ENCODE data around the gene EIF2B4.

The EIF2B4 gene

DNA sequence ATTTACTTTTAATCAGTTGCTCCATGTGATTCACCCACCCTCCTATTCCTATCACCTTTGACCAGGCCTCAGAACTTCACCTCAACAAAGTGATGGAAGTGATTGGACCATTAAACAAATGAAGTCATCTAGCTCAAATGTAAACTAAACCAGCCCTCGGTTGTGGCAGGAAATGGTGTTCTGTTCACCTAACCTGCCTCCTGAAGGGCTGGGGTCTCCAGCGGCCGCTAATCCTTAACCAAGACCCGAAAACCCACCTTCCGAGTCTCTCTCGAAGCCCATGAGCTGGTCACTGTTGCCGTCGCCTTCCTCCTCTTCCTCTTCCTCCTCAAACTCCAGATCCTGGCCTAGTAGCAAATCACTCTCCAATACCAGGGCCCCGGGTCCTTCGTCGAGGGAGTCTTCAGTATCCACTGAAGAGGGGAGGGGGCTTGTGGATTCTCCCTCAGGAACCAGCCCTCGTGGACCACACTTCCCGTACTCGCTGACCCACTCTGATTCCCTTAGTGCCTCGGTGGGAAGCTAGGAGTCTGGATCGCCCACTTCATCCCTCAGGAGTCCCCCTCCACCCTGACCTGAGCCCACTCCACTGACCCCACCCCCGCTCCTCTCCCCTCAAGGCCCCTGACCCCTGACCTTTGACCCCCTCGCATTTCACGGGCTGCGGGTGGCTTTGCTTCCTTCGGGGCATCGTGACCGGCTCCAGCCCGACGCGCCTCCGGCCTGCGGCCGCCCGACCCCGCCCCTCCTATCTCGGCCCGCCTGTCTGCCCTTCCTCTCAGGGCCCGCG, 9.9 kb upstream of the EIF2B4 start:
- Histone ChIP-seq H3K9me3 (ENCODE audit: control insufficient read depth, insufficient read depth, low read depth, low read length) (no peaks in the 10 kb centered on the region), H3K36me3 (ENCODE audit: control insufficient read depth in 2 of 2, insufficient read depth in 1 of 2, low read length in 2 of 2) (peaks cover 22 to 84% of the 10 kb centered on the region in 2 experiments), H3K4me1 (ENCODE audit: control insufficient read depth, insufficient read depth, low read length) (no peaks in the 10 kb centered on the region; the same call in 1 of the 2 replicates), H3K27ac (ENCODE audit: extremely low read depth, low read depth, low read length) (peak overlapping the region; percentile 82), H3K4me3 (ENCODE audit: low read depth, low read length) (peak overlapping the region; percentile 72)
- ChIA-PET POLR2A (interaction anchor here (1.0 to 2.9 kb wide), 9 partner anchors 9 to 62 kb away, joined by 3 to 19 read pairs (median 9); partner anchors contain the start of genes EIF2B4, GTF3C2, MPV17 and NRBP1), CTCF (interaction anchor here (0.8 to 1.4 kb wide), 4 partner anchors 9 to 303 kb away, joined by 3 to 7 read pairs (median 3); partner anchors contain the start of gene SNX17)
- TF ChIP-seq ZBTB7A (tag by site-specific recombination; IDR thresholded peaks at IDR 0.05; ENCODE audit: low read depth) (peak; percentile 64; the same call in 1 of the 2 replicates), ZBTB10 (tag by site-specific recombination; IDR thresholded peaks at IDR 0.05) (0 out of 2 replicates have a peak, but pooled peaks have one; percentile 24), ZNF549 (tag by site-specific recombination; IDR thresholded peaks at IDR 0.05) (no peak), BCL11A (tag by site-specific recombination; IDR thresholded peaks at IDR 0.05; ENCODE audit: low read depth) (peak; percentile 67), ZNF629 (tag by site-specific recombination; IDR thresholded peaks at IDR 0.05) (peak; percentile 42), OSR2 (tag by site-specific recombination; IDR thresholded peaks at IDR 0.05) (no peak), ZNF2 (tag by site-specific recombination; IDR thresholded peaks at IDR 0.05) (0 out of 2 replicates have a peak, but pooled peaks have one; percentile 27), ZEB2 (tag by site-specific recombination; IDR thresholded peaks at IDR 0.05) (no peak), BCL11B (tag by site-specific recombination; IDR thresholded peaks at IDR 0.05; ENCODE audit: low read depth) (peak; percentile 91; the same call in 1 of the 2 replicates), KLF9 (tag by site-specific recombination; IDR thresholded peaks at IDR 0.05; ENCODE audit: low read depth) (no peak), ZFP37 (tag by site-specific recombination; IDR thresholded peaks at IDR 0.05) (0 out of 2 replicates have a peak, but pooled peaks have one; percentile 47), ZFHX2 (tag by site-specific recombination; conservative IDR thresholded peaks at IDR 0.05) (peak; percentile 48), SP3 (tag by site-specific recombination; IDR thresholded peaks at IDR 0.05) (peak; percentile 53), HOXA7 (CRISPR knock-in tag; IDR thresholded peaks at IDR 0.05; ENCODE audit: borderline replicate concordance) (no peak), PATZ1 (tag by site-specific recombination; IDR thresholded peaks at IDR 0.05) (no peak; the same call in 1 of the 2 replicates), ZBTB11 (tag by site-specific recombination; conservative IDR thresholded peaks at IDR 0.05; ENCODE audit: low read depth) (no peak), ZSCAN16 (tag by site-specific recombination; IDR thresholded peaks at IDR 0.05) (peak; percentile 91), ATF2 (tag by site-specific recombination; IDR thresholded peaks at IDR 0.05; ENCODE audit: low read depth) (peak; percentile 19; the same call in 1 of the 2 replicates), EGR2 (tag by site-specific recombination; IDR thresholded peaks at IDR 0.05; ENCODE audit: low read depth) (peak; percentile 62), ZNF335 (tag by site-specific recombination; conservative IDR thresholded peaks at IDR 0.05) (peak; percentile 71), ZBTB20 (tag by site-specific recombination; IDR thresholded peaks at IDR 0.05) (peak; percentile 95), ZBTB48 (tag by site-specific recombination; IDR thresholded peaks at IDR 0.05) (peak; percentile 20), ZNF600 (tag by site-specific recombination; IDR thresholded peaks at IDR 0.05) (peak; percentile 78), ZNF76 (tag by site-specific recombination; IDR thresholded peaks at IDR 0.05; ENCODE audit: borderline replicate concordance, low read depth) (no peak), ZNF354C (tag by site-specific recombination; IDR thresholded peaks at IDR 0.05; ENCODE audit: borderline replicate concordance, low read depth) (no peak)
- TF ChIP-seq, protein P1, sequence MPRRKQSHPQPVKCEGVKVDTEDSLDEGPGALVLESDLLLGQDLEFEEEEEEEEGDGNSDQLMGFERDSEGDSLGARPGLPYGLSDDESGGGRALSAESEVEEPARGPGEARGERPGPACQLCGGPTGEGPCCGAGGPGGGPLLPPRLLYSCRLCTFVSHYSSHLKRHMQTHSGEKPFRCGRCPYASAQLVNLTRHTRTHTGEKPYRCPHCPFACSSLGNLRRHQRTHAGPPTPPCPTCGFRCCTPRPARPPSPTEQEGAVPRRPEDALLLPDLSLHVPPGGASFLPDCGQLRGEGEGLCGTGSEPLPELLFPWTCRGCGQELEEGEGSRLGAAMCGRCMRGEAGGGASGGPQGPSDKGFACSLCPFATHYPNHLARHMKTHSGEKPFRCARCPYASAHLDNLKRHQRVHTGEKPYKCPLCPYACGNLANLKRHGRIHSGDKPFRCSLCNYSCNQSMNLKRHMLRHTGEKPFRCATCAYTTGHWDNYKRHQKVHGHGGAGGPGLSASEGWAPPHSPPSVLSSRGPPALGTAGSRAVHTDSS (tag by site-specific recombination; IDR thresholded peaks at IDR 0.05), result peak; percentile 94

All from HEK293 (cell line).